ENCODE data around the gene NDUFAF8. TPM values are rescaled to one million over a fixed set of nuclear protein-coding genes. Genes with fewer than 3 reads are reported as not detected.

The NDUFAF8 gene
- total RNA-seq, 1 donor from 2014 or later, result 52.9 TPM

GRCh38 chr17:81200695-81201580 lies 38.2 kb upstream of the NDUFAF8 start:
- DNase-seq (ENCODE audit: low spot score), result peak; percentile 77

- no peak for DNase-seq (ENCODE audit: low spot score)
These were observed 36.8 kb upstream of the NDUFAF8 start for GRCh38 chr17:81202318-81202717.

GRCh38 chr17:81203136-81203535 lies 36.0 kb upstream of the NDUFAF8 start:
- DNase-seq (ENCODE audit: low spot score), result no peak

- DNase-seq (ENCODE audit: low spot score), result no peak
These were observed 34.5 kb upstream of the NDUFAF8 start for GRCh38 chr17:81204578-81204977.

- no peak for DNase-seq (ENCODE audit: low spot score)
These were observed 33.0 kb upstream of the NDUFAF8 start for GRCh38 chr17:81206166-81206565.

- no peak for DNase-seq (ENCODE audit: low spot score)
These were observed 32.5 kb upstream of the NDUFAF8 start for GRCh38 chr17:81206657-81207056.

GRCh38 chr17:81207610-81208581 lies 31.2 kb upstream of the NDUFAF8 start:
- DNase-seq (ENCODE audit: low spot score), result no peak

GRCh38 chr17:81208651-81209050 lies 30.5 kb upstream of the NDUFAF8 start:
- no peak for DNase-seq (ENCODE audit: low spot score)

- DNase-seq (ENCODE audit: low spot score), result no peak
These were observed 30.0 kb upstream of the NDUFAF8 start for GRCh38 chr17:81209141-81209540.

- no peak for DNase-seq (ENCODE audit: low spot score)
These were observed 28.7 kb upstream of the NDUFAF8 start for GRCh38 chr17:81210466-81210865.

GRCh38 chr17:81210868-81211267 lies 28.2 kb upstream of the NDUFAF8 start:
- DNase-seq (ENCODE audit: low spot score), result no peak

- no peak for DNase-seq (ENCODE audit: low spot score)
These were observed 26.8 kb upstream of the NDUFAF8 start for GRCh38 chr17:81212365-81212764.

GRCh38 chr17:81213978-81214377 lies 25.1 kb upstream of the NDUFAF8 start:
- DNase-seq (ENCODE audit: low spot score), result no peak

GRCh38 chr17:81217491-81217890 lies 21.6 kb upstream of the NDUFAF8 start:
- DNase-seq (ENCODE audit: low spot score), result no peak

- no peak for DNase-seq (ENCODE audit: low spot score)
These were observed 20.7 kb upstream of the NDUFAF8 start for GRCh38 chr17:81218459-81218858.

GRCh38 chr17:81218991-81219390 lies 20.1 kb upstream of the NDUFAF8 start:
- no peak for DNase-seq (ENCODE audit: low spot score)

- no peak for DNase-seq (ENCODE audit: low spot score)
These were observed 19.5 kb upstream of the NDUFAF8 start for GRCh38 chr17:81219476-81220180.

GRCh38 chr17:81221371-81221841 lies 17.7 kb upstream of the NDUFAF8 start:
- DNase-seq (ENCODE audit: low spot score), result no peak

GRCh38 chr17:81221842-81222619 lies 17.1 kb upstream of the NDUFAF8 start:
- no peak for DNase-seq (ENCODE audit: low spot score)

- no peak for DNase-seq (ENCODE audit: low spot score)
These were observed 16.6 kb upstream of the NDUFAF8 start for GRCh38 chr17:81222620-81222905.

All from ureter (tissue), 1 donor.